Muscle layer of duodenum (tissue), 2 donors: ENCODE data around the gene DDN.

Experiments used
- H3K27ac ChIP-seq: one replicate; pipeline ENCODE4 v1.7.0; 2013; ENCODE audit warnings: mild to moderate bottlenecking, low read length
- H3K27me3 ChIP-seq: one replicate; pipeline ENCODE4 v1.7.0; 2013; ENCODE audit warnings: low read depth, mild to moderate bottlenecking, control low read depth, low read length
- H3K36me3 ChIP-seq, 2 donors: one replicate each; pipeline ENCODE4 v1.7.0; 2013; ENCODE audit warnings: low read length in 2 of 2, control low read depth in 1 of 2, mild to moderate bottlenecking in 1 of 2; ENCODE audit not compliant: insufficient read depth in 2 of 2, control insufficient read depth in 1 of 2
- H3K4me1 ChIP-seq, 2 donors: one replicate each; pipeline ENCODE4 v1.7.0; 2013; ENCODE audit warnings: low read length in 2 of 2, mild to moderate bottlenecking in 2 of 2, control low read depth in 1 of 2, moderate library complexity in 1 of 2; ENCODE audit not compliant: insufficient read depth in 2 of 2, control insufficient read depth in 1 of 2
- H3K4me3 ChIP-seq, 2 donors: one replicate each; pipeline ENCODE4 v1.7.0; 2013; ENCODE audit warnings: low read length in 2 of 2, low read depth in 1 of 2, mild to moderate bottlenecking in 1 of 2
- H3K9me3 ChIP-seq, 2 donors: one replicate each; pipeline ENCODE4 v1.7.0; 2013; ENCODE audit warnings: low read length in 2 of 2, control low read depth in 1 of 2, mild to moderate bottlenecking in 1 of 2; ENCODE audit not compliant: control insufficient read depth in 1 of 2
- donor health status: healthy.

Gene DDN

DNA sequence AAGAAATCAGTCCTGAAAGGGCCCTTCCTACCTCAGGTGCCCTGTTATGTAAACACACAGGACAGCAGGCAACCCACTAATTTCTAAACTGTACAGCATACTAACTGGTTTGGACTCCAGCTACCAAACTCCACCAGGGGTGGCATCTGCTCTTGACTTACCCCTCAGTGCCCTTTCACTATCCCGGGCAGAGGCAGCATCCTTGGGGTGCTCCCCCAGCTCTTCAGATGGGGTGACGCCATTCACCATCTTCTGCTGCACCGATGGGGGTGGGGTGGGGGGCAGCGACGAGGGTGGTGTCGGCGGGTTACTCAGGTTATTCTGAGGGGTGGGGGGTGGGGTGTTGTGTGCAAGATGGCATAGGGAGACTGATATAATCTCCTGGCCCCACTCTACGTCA is 30.9 kb upstream of the DDN start:
- no peaks in the 10 kb centered on the region for H3K9me3 ChIP-seq
- peaks cover 0 to 17% of the 10 kb centered on the region in 2 donors for H3K4me1 ChIP-seq
- no peak overlapping the region for H3K27ac ChIP-seq
- H3K4me3 ChIP-seq, result no peak overlapping the region
- peaks cover 85 to 93% of the 10 kb centered on the region in 2 donors for H3K36me3 ChIP-seq
- no peaks in the 10 kb centered on the region for H3K27me3 ChIP-seq

DNA sequence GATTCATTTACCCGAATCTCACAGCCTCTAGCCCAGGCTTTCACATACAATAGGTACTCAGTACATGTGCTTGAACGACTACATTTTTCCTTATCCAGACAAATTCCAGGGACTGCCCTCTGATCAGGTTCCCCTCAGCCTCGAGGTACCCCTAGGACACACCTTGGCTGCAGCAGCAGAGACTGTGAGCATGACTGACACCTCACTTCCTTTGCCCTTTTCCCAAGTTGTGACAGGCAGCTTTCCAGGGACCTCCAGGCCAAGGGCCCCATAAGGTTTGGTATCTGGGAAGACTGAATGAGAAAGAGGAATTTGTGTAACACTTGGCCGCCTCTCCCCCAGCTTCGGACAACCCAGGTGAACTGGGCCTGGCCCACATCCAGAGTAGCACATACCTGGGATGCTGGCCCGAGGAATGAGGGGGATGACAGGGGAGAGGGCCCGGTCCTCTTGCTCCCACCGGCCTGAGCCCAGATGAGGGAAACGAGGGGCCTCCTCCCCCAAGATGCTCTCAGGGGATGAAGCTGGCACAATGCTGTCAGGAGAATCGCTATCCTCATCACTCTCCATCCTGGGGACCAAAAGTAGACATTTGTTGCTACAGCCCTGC is 29.6 kb upstream of the DDN start:
- H3K36me3 ChIP-seq, result peaks cover 77 to 93% of the 10 kb centered on the region in 2 donors

GRCh38 chr12:49027846-49028555 is 28.8 kb upstream of the DDN start:
- H3K36me3 ChIP-seq, result peaks cover 78 to 93% of the 10 kb centered on the region in 2 donors

More for the DNA sequence above, 29.6 kb upstream of the DDN start:
- Histone ChIP-seq H3K4me3 (no peak overlapping the region), H3K9me3 (no peaks in the 10 kb centered on the region), H3K4me1 (peaks cover 0 to 17% of the 10 kb centered on the region in 2 donors), H3K27me3 (no peaks in the 10 kb centered on the region), H3K27ac (no peak overlapping the region)

DNA sequence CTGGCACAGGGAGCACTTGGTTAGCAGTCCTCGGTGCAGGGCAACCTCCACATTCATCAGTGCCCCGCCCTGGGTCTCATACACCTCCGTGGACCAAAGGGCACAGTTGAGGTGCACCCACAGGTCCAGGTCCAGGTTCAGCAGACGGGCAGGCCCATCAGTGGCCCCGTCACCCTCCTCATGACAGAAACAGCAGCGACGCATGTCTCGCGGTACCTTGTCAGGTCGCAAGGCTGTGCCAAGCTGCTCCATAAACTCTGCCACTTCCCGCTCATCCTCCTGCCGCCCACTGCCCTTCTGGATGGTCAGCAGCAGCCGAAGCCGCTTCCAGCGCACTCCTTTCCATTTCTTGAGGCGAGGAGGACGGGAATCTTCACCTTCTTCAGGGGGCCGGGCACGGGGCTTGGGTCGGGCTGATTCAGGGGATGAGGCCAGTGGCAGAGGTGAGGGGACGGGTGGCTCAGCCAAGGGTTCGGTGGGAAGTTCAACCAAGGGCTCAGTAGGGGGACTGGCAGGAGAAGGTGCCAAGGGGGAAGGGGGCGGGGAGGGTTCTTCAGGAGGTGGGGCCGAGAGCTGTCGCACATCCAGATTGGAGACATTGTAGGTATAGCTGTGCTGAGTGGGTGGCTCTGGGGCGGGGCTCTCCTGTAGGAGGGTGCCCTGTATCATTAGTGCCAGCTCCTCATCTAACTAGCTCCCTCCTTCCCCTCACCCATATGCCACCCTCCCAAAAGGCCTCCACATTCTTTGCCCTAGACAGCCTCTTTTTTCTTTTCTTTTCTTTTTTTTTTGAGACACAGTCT is 27.7 kb upstream of the DDN start:
- H3K27me3 ChIP-seq, result no peaks in the 10 kb centered on the region
- no peak overlapping the region for H3K4me3 ChIP-seq
- peaks cover 78 to 93% of the 10 kb centered on the region in 2 donors for H3K36me3 ChIP-seq
- no peaks in the 10 kb centered on the region for H3K9me3 ChIP-seq
- H3K27ac ChIP-seq, result no peak overlapping the region
- H3K4me1 ChIP-seq, result no peaks in the 10 kb centered on the region

More at GRCh38 chr12:49027846-49028555, 28.8 kb upstream of the DDN start:
- Histone ChIP-seq H3K4me3 (no peak overlapping the region), H3K4me1 (peaks cover 0 to 11% of the 10 kb centered on the region in 2 donors), H3K9me3 (no peaks in the 10 kb centered on the region), H3K27ac (no peak overlapping the region), H3K27me3 (no peaks in the 10 kb centered on the region)

- H3K9me3 ChIP-seq, result no peaks in the 10 kb centered on the region
- peaks cover 78 to 93% of the 10 kb centered on the region in 2 donors for H3K36me3 ChIP-seq
- H3K27ac ChIP-seq, result no peak overlapping the region
- H3K4me1 ChIP-seq, result no peaks in the 10 kb centered on the region
- no peak overlapping the region for H3K4me3 ChIP-seq
- H3K27me3 ChIP-seq, result no peaks in the 10 kb centered on the region
Measured at GRCh38 chr12:49026101-49026500, 26.9 kb upstream of the DDN start.

GRCh38 chr12:49025463-49025862 is 26.3 kb upstream of the DDN start:
- no peak overlapping the region for H3K4me3 ChIP-seq
- no peak overlapping the region for H3K27ac ChIP-seq
- peaks cover 72 to 89% of the 10 kb centered on the region in 2 donors for H3K36me3 ChIP-seq
- no peaks in the 10 kb centered on the region for H3K27me3 ChIP-seq
- no peaks in the 10 kb centered on the region for H3K9me3 ChIP-seq
- H3K4me1 ChIP-seq, result no peaks in the 10 kb centered on the region

DNA sequence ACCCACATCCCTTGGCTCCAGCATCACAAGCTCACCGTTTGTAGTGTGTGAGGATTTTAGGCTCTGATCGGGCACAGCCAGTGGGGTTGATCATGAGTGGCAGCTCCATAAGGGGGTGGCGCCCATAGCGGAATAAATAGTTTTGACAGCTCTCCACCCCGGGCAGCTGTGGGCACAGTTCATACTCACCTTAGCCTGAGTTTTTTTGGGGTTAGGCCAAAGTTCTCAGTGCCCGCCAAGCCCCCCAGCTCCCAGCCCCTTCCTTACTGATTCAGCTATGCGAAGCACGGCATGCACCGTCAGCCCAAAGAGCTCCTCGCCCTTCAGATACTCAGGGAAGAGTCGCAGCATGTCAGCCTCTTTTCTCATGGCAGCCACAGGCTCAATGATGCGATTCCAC is 25.4 kb upstream of the DDN start:
- H3K27me3 ChIP-seq, result no peaks in the 10 kb centered on the region
- no peaks in the 10 kb centered on the region for H3K4me1 ChIP-seq
- no peak overlapping the region for H3K4me3 ChIP-seq
- peaks cover 66 to 84% of the 10 kb centered on the region in 2 donors for H3K36me3 ChIP-seq
- no peaks in the 10 kb centered on the region for H3K9me3 ChIP-seq
- no peak overlapping the region for H3K27ac ChIP-seq

GRCh38 chr12:49023812-49024211 is 24.6 kb upstream of the DDN start:
- Histone ChIP-seq H3K27ac (no peak overlapping the region), H3K36me3 (peaks cover 59 to 77% of the 10 kb centered on the region in 2 donors), H3K27me3 (no peaks in the 10 kb centered on the region), H3K4me1 (no peaks in the 10 kb centered on the region), H3K9me3 (no peaks in the 10 kb centered on the region), H3K4me3 (no peak overlapping the region)

DNA sequence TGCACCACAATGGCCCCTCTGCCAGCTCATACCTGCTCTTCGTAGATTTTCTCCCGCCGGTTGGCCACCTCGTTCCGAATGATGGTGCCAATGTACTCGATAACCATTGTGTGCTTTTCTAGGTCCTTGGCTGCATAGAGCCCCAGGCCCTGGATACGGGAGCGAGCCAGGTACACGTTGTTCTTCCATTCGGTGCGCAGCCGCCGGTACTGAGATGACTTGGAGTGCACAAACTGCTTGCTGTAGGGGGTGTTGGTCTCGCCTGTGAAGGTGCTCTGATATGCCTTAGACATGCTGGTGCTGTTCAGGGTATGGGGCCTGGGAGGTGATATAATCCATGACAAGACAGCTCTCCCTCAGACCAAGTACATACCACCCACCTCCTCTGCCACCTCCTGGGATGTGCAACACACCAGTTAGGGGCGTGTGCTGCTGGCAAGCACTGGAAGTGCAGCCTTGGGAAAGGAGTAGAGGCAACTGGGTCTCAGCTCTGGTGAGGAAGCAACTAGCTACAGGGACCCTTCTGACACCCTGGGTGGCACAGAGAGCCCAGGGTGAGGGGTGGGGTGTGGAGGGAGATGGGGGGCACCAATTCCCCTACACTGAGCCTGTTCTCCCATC is 23.5 kb upstream of the DDN start:
- Histone ChIP-seq H3K36me3 (peaks cover 47 to 67% of the 10 kb centered on the region in 2 donors), H3K4me3 (no peak overlapping the region), H3K27ac (no peak overlapping the region), H3K27me3 (no peaks in the 10 kb centered on the region), H3K4me1 (peaks cover 0 to 3% of the 10 kb centered on the region in 2 donors), H3K9me3 (no peaks in the 10 kb centered on the region)

DNA sequence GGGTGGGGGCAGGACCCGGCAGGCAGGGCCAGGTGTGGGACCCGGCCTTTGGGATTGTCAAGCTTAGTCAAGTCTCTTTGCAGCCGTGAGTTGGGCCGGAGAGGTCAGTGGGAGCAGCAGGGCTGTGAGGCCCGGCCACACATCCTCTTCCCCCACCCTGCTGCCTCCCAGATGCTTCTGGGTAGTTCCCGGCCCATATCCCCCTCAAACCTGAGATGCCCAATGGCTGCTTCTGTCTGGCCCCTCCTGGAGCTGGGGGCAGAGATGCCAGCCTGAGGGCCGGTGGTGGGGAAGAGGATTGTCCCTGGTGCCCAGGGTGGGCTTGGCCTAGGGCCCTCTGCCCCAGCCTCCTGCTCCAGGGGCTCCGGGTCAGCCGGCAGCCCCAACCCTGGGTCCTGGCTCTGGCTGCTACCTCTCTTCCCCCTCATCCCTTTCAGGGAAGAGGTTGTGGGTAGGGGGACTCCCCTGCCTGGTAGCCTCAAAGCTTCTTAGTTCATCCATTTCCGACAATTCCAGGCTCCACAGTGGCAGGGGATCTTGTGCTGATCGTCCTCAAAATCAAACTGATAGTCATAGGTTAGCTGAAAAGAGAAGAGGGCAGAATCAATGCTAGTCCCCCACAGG is 22.2 kb upstream of the DDN start:
- H3K27me3 ChIP-seq, result no peaks in the 10 kb centered on the region
- no peak overlapping the region for H3K4me3 ChIP-seq
- peaks cover 0 to 15% of the 10 kb centered on the region in 2 donors for H3K4me1 ChIP-seq
- peaks cover 44 to 54% of the 10 kb centered on the region in 2 donors for H3K36me3 ChIP-seq
- H3K27ac ChIP-seq, result no peak overlapping the region
- no peaks in the 10 kb centered on the region for H3K9me3 ChIP-seq
